Caki2 (cell line): ENCODE data around the gene C19orf53. TPM values are rescaled to one million over a fixed set of nuclear protein-coding genes. Genes with fewer than 3 reads are reported as not detected.
"Not testable (repeated sequence)": the region's sequence is repeated elsewhere in the genome, so short reads cannot be mapped to it uniquely, and the experiment has no call there.

Experiments
- DNase-seq: peaks from one replicate; pipeline ENCODE4 v3.0.0-alpha.2; 2015; ENCODE audit warnings: low read depth
- in situ Hi-C: cut with HindIII; loops from 2 replicates; pipeline ENCODE4 v1.10.0; 2016; ENCODE audit warnings: low sequenced_read_pairs, low pct_unique_long_range_greater_than_20kb, mixed read lengths
- total RNA-seq: library from RNA; depleted of rRNA; stranded (reverse); fragments of >200 nt; shearing (Covaris generic); gene quantifications from 2 replicates; pipeline ENCODE4 v1.2.3, GENCODE V29; 2014; ENCODE audit warnings: low replicate concordance

Gene C19orf53
- total RNA-seq, 1 experiment from 2014 or later: 170 TPM

DNA sequence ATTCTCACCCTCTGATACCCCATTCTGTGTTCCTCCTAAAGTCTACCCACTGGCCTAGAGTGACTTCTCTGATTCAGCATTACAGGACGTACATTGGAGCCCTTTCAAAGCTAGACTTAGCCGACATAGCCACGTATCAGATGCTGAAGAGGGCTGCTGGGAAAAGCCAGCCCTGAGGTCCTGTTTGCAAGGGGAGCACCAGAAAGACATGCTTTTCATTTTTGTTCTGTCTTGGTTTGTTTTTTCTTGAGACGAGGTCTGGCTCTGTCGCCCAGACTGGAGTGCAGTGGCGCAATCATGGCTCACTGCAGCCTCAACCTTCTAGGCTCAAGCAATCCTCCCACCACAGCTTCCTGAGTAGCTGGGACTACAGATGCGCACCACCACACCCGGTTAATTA, 14.7 kb downstream of the C19orf53 start:
- DNase-seq: no peak
- in situ Hi-C loops: no loop called here

- DNase-seq: no peak
- in situ Hi-C loops: no loop called here
Observed at GRCh38 chr19:13790354-13790753, 16.1 kb downstream of the C19orf53 start.

DNA sequence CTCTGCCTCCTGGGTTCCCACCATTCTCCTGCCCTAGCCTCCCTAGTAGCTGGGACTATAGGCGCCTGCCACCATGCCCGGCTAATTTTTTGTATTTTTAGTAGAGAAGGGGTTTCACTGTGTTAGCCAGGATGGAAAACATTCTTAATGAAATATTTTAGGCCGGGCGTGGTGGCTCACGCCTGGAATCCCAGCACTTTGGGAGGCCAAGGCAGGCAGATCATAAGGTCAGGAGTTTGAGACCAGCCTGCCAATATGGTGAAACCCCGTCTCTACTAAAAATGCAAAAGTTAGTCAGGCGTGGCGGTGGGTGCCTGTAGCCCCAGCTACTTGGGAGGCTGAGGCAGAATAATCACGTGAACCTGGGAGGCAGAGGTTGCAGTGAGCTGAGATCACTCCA, 19.1 kb downstream of the C19orf53 start:
- in situ Hi-C loops, DNase-seq: not testable (repeated sequence)

DNA sequence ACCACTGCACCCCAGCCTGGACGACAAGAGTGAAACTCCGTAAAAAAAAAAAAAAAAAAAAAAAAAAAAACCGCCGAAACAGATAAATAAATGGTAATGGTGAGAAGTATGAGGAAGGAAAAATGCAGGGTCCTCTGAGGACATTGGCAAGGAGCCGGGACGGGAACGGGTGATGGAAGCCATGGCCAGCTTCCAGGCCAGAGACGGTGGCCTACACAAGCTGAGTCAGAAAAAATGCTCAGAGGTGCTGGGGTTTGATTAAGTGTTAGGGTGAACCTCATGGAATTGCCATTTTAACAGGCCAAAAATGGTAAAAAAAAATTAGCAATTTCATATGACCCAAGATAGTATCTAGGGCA, 20.1 kb downstream of the C19orf53 start:
- in situ Hi-C loops: no loop called here
- DNase-seq: peak; percentile 77

- peak; percentile 98 for DNase-seq
- in situ Hi-C loops: no loop called here
Observed at GRCh38 chr19:13794757-13795589, 20.7 kb downstream of the C19orf53 start, which contains the start of gene ZSWIM4. TSS of gene ZSWIM4 (plus strand) at chr19:13795443. CDS start at chr19:13795649, 206 bp downstream.

DNA sequence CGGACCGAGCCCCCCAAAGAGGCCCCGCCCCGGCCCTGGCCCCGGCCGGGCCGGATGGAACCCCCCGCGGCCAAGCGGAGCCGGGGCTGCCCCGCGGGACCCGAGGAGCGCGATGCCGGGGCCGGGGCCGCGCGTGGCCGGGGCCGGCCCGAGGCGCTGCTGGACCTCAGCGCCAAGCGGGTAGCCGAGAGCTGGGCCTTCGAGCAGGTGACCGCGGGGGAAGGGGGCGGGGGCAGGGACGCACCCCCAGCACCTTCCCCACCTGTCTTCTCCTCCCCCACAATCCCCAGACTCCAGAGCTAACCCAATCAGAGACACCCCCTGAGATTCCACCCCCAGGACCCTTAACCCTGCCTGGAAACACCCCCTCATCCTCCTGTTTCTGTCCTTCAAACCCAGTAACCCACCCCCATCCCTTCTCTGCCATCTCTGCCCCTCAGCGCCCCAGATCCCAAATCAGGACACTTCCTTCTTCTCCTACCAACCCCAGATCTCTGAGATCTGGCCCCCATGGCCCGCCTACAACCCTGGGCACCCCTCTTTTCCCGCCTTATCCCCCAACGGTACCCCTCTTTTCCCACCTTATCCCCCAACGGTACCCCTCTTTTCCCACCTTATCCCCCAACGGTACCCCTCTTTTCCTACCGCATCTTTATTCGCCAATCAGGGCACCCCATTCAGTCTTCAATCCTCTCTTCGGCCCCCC, 21.5 kb downstream of the C19orf53 start:
- DNase-seq: peak; percentile 41
- in situ Hi-C loops: no loop called here

GRCh38 chr19:13796301-13797057, 22.2 kb downstream of the C19orf53 start:
- DNase-seq: peak; percentile 95

GRCh38 chr19:13797058-13797440, 22.8 kb downstream of the C19orf53 start:
- in situ Hi-C loops: no loop called here
- DNase-seq: no peak

More at GRCh38 chr19:13796301-13797057, 22.2 kb downstream of the C19orf53 start:
- in situ Hi-C loops: no loop called here

- DNase-seq: peak; percentile 68
- in situ Hi-C loops: no loop called here
Observed at GRCh38 chr19:13797870-13798269, 23.6 kb downstream of the C19orf53 start.

- in situ Hi-C loops: no loop called here
- no peak for DNase-seq
Observed at GRCh38 chr19:13799669-13800068, 25.4 kb downstream of the C19orf53 start.

DNA sequence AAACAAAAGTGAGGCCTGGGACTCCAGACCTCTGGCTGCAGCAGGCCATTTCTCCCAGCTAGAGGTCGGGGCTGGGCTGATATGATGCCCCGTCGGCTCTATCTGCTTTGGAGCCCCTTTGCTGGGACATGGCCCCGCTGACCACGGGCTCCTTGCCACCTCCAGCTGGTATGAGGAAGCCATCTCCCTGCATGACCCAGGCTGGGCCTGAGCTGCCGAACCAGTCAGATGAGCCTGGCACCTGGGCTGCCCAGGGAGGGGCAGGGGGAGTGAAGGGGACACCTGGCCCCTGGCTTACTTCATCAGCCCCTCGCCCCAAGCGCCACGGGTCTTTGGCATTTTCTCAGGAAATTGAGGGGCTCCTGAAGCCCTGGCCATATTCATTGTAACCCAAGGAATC, 28.8 kb downstream of the C19orf53 start:
- in situ Hi-C loops: no loop called here
- DNase-seq: no peak

- in situ Hi-C loops: no loop called here
- DNase-seq: no peak
Observed at GRCh38 chr19:13804830-13805683, 30.8 kb downstream of the C19orf53 start.

DNA sequence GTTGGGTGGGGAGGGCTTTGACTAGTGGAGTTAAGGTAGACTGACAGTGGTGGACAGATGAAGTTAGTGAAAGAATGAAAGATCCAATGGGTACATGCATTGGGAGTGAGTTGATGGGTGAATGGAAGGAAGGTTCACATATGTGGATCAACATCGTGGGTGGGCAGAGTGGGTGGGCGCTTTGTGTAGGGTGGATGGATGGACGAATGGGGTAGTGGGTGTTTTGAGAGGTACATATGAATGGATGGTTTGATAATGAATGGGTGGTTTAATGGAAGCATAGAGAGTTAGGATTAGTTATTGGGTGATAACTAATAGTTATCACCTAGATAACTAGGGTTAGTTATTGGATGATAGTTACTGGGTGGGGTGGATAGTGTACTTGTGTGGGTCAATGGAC, 32.5 kb downstream of the C19orf53 start:
- in situ Hi-C loops: no loop called here
- no peak for DNase-seq

DNA sequence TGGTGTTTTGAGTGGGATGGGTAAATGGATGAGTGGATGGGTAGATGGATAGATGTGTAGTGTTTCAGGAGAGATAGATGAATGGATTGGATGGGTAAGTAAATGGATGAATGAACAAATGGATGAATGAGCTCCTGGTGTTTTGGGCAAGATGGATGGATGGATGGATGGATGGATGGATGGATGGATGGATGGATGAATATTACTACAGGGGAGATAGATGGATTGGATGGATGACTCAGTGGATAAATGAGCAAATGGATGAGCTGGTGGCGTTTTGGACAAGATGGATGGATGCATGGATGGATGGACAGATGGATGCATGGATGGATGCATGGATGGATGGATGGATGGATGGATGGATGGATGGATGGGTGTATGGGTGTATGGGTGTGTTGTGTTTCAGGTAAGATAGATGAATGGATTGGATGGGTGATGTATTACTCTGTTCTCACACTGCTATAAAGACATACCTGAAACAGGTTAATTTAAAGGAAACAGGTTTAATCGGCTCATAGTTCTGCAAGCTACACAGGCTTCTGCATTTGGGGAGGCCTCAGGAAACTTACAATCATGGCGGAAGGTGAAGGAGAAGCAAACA, 33.3 kb downstream of the C19orf53 start:
- DNase-seq: no peak
- in situ Hi-C loops: no loop called here

- in situ Hi-C loops: no loop called here
- no peak for DNase-seq
Observed at GRCh38 chr19:13808856-13809255, 34.6 kb downstream of the C19orf53 start.

DNA sequence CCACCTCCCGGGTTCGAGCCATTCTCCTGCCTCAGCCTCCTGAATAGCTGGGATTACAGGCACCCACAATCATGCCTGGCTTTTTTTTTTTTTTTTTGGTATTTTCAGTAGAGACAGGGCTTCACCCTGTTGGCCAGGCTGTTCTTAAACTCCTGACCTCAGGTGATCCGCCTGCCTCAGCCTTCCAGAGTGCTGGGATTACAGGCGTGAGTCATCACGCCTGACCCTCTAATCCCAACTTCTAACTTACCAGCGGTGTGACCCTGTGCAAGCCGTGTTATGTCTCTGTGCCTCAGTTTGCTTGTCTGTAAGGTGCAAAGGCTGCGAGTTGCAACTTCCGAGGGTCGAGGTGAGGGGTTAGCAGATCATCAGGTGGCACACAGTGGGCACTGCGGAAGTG, 38.3 kb downstream of the C19orf53 start:
- in situ Hi-C loops: no loop called here
- no peak for DNase-seq

DNA sequence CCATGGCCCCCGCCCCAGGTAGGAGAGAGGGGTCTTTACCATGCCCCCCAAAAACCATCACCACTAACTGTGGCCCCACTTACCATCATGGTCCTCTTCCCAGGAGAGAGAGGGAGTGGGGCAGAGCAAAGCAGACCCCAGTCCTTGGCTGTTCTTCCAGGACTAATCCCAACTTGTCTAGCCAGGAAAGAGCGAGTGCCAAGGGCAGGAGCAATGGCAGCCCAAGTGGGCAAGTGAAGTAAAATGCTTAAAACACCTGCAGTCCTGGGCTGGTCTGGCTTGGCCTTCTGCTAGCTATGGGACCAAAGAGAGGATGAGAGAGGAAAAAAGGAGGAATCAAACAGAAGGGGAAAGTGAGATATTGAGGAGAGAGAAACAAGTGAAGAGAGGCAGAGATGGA, 38.9 kb downstream of the C19orf53 start:
- in situ Hi-C loops: no loop called here
- DNase-seq: no peak

DNA sequence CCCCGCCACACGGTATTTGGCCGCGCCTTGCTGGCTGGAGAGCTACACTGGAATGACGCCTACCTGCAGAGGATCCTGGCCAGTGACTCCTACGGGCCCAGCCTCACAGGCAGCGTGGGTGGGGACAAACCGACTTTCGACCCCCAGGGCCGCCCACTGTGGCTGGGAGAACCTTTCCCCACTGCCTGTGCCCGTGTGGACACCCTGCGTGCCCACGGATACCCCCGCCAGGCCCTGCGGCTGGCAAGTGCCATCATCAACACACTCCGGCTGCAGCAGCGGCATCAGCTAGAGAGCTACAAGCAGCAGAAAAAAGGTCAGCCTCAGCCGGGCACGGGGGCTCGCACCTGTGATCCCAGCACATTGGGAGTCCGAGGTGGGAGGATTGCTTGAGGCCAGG, 40.3 kb downstream of the C19orf53 start:
- in situ Hi-C loops: no loop called here
- DNase-seq: no peak
